CD4-positive, alpha-beta T cell (primary cell): ENCODE results near the gene TGFB1I1. TPM values are rescaled to one million over a fixed set of nuclear protein-coding genes. Genes with fewer than 3 reads are reported as not detected.
A peak's percentile ranks its signal among the peaks of the same experiment; 100 is the strongest.

Source experiments
- ATAC-seq: fragments of 200-7000 bp; cut with Tn5 transposase; one replicate; pipeline ENCODE4 v1.10.0; 2022; ENCODE audit warnings: mild to moderate bottlenecking; ENCODE audit not compliant: poor library complexity
- CTCF ChIA-PET: fragments of 350-600 bp; sonication (Branson Sonifier 250); formaldehyde crosslinking; loops from one replicate; lab custom pipeline; 2021; ENCODE audit warnings: antibody characterized with exemption, inconsistent platforms; lab: Charles Lee
- POLR2A ChIA-PET: fragments of 350-600 bp; sonication (Branson Sonifier 250); formaldehyde crosslinking; loops from one replicate; lab custom pipeline; 2021; ENCODE audit warnings: antibody characterized with exemption, inconsistent platforms; lab: Charles Lee
- DNase-seq, 14 experiments: peaks; one replicate each; pipeline ENCODE4 v3.0.0-alpha.2; 2013 to 2020; ENCODE audit warnings: mixed read lengths in 2 of 14
- H3K27ac ChIP-seq, 2 donors: one replicate each; pipeline versions ENCODE4 v1.5.1 to v1.7.0; 2013; ENCODE audit warnings: low read length in 2 of 2, low read depth in 1 of 2, mild to moderate bottlenecking in 1 of 2
- H3K27me3 ChIP-seq, 2 experiments: 1 replicate in 1 of 2; 2 replicates in 1 of 2; pipeline versions ENCODE4 v1.6.1 to v1.7.0; 2013; ENCODE audit warnings: low read length in 2 of 2, control low read depth in 1 of 2, mild to moderate bottlenecking in 1 of 2, moderate library complexity in 1 of 2; ENCODE audit not compliant: insufficient read depth in 2 of 2, control insufficient read depth in 1 of 2
- H3K36me3 ChIP-seq: one replicate; pipeline ENCODE4 v1.6.1; 2013; ENCODE audit warnings: low read length, control low read depth; ENCODE audit not compliant: insufficient read depth
- H3K4me1 ChIP-seq: one replicate; pipeline ENCODE4 v1.6.1; 2013; ENCODE audit warnings: low read length, control low read depth; ENCODE audit not compliant: insufficient read depth
- H3K4me3 ChIP-seq: one replicate; pipeline ENCODE4 v1.5.1; 2013; ENCODE audit warnings: mild to moderate bottlenecking, low read length, moderate library complexity
- H3K9me3 ChIP-seq, 2 experiments: 1 replicate in 1 of 2; 2 replicates in 1 of 2; pipeline versions ENCODE4 v1.6.1 to v1.7.0; 2013; ENCODE audit warnings: low read length in 2 of 2, mild to moderate bottlenecking in 2 of 2, control low read depth in 1 of 2, moderate library complexity in 1 of 2; ENCODE audit not compliant: control insufficient read depth in 1 of 2, insufficient read depth in 1 of 2
- H3K27ac Mint-ChIP-seq: one replicate; pipeline ENCODE4 v1.8.0; 2020; ENCODE audit warnings: mixed read lengths
- H3K27me3 Mint-ChIP-seq: one replicate; pipeline ENCODE4 v1.8.0; 2021; ENCODE audit warnings: mixed read lengths
- H3K36me3 Mint-ChIP-seq: one replicate; pipeline ENCODE4 v1.8.0; 2021; ENCODE audit warnings: low read depth, mixed read lengths
- H3K4me1 Mint-ChIP-seq: one replicate; pipeline ENCODE4 v1.8.0; 2021; ENCODE audit warnings: low read depth, mixed read lengths
- H3K4me3 Mint-ChIP-seq: one replicate; pipeline ENCODE4 v1.8.0; 2020; ENCODE audit warnings: mild to moderate bottlenecking, mixed read lengths
- H3K9me3 Mint-ChIP-seq: one replicate; pipeline ENCODE4 v1.8.0; 2020; ENCODE audit warnings: mixed read lengths
- intact Hi-C, 2 experiments: fragments of 100-400 bp; cut with DNase I in 1 of 2; cut with micrococcal nuclease in 1 of 2; formaldehyde crosslinking; loops; one replicate each; pipeline versions ENCODE4 v1.15.1 to v1.9.0; 2023 to 2025; cut with DNase I, micrococcal nuclease
- total RNA-seq, 174 experiments: library from RNA in 2 of 174; stranded (reverse) in 2 of 174; gene quantifications; one replicate each; pipeline ENCODE4 v1.2.3 and lab custom pipeline; 2021 to 2026
- TF ChIP-seq, protein P1 (sequence below): fragments of 200-600 bp; IDR thresholded peaks from one replicate; pipeline ENCODE4 v1.8.0; 2022; ENCODE audit warnings: antibody characterized with exemption, mild to moderate bottlenecking

TGFB1I1 gene
- total RNA-seq, 2 experiments from 2014 or later: 0.36 to 0.42 TPM

GRCh38 chr16:31475946-31476302 lies 4.0 kb downstream of the TGFB1I1 start:
- CTCF ChIA-PET: interaction anchor here (1.6 kb wide), 1 partner anchor 15 kb away, joined by 6 read pairs; no protein-coding TSS in a partner anchor
- POLR2A ChIA-PET: interaction anchor here (1.4 to 6.2 kb wide), 7 partner anchors 12 to 398 kb away, joined by 5 to 69 read pairs (median 7); partner anchors contain the start of genes ARMC5, FUS, RUSF1 and ZNF267
- TF ChIP-seq, protein P1, sequence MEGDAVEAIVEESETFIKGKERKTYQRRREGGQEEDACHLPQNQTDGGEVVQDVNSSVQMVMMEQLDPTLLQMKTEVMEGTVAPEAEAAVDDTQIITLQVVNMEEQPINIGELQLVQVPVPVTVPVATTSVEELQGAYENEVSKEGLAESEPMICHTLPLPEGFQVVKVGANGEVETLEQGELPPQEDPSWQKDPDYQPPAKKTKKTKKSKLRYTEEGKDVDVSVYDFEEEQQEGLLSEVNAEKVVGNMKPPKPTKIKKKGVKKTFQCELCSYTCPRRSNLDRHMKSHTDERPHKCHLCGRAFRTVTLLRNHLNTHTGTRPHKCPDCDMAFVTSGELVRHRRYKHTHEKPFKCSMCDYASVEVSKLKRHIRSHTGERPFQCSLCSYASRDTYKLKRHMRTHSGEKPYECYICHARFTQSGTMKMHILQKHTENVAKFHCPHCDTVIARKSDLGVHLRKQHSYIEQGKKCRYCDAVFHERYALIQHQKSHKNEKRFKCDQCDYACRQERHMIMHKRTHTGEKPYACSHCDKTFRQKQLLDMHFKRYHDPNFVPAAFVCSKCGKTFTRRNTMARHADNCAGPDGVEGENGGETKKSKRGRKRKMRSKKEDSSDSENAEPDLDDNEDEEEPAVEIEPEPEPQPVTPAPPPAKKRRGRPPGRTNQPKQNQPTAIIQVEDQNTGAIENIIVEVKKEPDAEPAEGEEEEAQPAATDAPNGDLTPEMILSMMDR: no peak
- Histone ChIP-seq H3K27ac (no peak overlapping the region), H3K27me3 (peaks cover 10 to 24% of the 10 kb centered on the region in 2 experiments), H3K36me3 (no peaks in the 10 kb centered on the region), H3K4me1 (peaks cover 47% of the 10 kb centered on the region), H3K4me3 (peak overlapping the region; percentile 71), H3K9me3 (peaks cover 0 to 6% of the 10 kb centered on the region in 2 experiments)
- H3K27me3 Mint-ChIP-seq: peaks cover 13% of the 10 kb centered on the region
- H3K4me1 Mint-ChIP-seq: peaks cover 28% of the 10 kb centered on the region
- no peaks in the 10 kb centered on the region for H3K36me3 Mint-ChIP-seq
- ATAC-seq (no peak), DNase-seq (peak in 3 of 14 experiments; percentile 18 to 45 (median 32))
- peak overlapping the region; percentile 88 for H3K4me3 Mint-ChIP-seq
- intact Hi-C loops: loop anchor here (1.0 to 2.0 kb wide), 2 partner anchors 16 to 17 kb away; partner anchors contain the start of gene ARMC5 (in 1 of the 2)
- H3K9me3 Mint-ChIP-seq: no peaks in the 10 kb centered on the region
- H3K27ac Mint-ChIP-seq: peak overlapping the region; percentile 83

- CTCF ChIA-PET: interaction anchor here (1.3 kb wide), 1 partner anchor 34 kb away, joined by 3 read pairs; the partner anchor contains the start of gene ZNF843
- peaks cover 0 to 6% of the 10 kb centered on the region in 2 experiments for H3K9me3 ChIP-seq
- intact Hi-C loops: loop anchor here (1.0 to 2.0 kb wide), 3 partner anchors 11 to 18 kb away; partner anchors contain the start of gene ARMC5 (in 1 of the 2)
Observed at GRCh38 chr16:31476303-31477219, 4.6 kb downstream of the TGFB1I1 start.

More at GRCh38 chr16:31476303-31477219, 4.6 kb downstream of the TGFB1I1 start:
- TF ChIP-seq, protein P1: no peak
- peaks cover 13% of the 10 kb centered on the region for H3K27me3 Mint-ChIP-seq
- H3K9me3 Mint-ChIP-seq: no peaks in the 10 kb centered on the region
- POLR2A ChIA-PET: interaction anchor here (0.9 to 6.2 kb wide), 12 partner anchors 12 to 397 kb away, joined by 3 to 69 read pairs (median 6); partner anchors contain the start of genes ARMC5, FUS, RUSF1 and ZNF267
- H3K4me3 Mint-ChIP-seq: peak overlapping the region; percentile 88
- peaks cover 45% of the 10 kb centered on the region for H3K4me1 ChIP-seq
- peak overlapping the region; percentile 83 for H3K27ac Mint-ChIP-seq
- H3K27me3 ChIP-seq: peaks cover 10 to 18% of the 10 kb centered on the region in 2 experiments
- peaks cover 28% of the 10 kb centered on the region for H3K4me1 Mint-ChIP-seq
- ATAC-seq (peak; percentile 87), DNase-seq (peak; percentile 81 to 99 (median 90))
- H3K36me3 ChIP-seq: no peaks in the 10 kb centered on the region
- H3K36me3 Mint-ChIP-seq: no peaks in the 10 kb centered on the region
- H3K4me3 ChIP-seq: peak overlapping the region; percentile 71
- no peak overlapping the region for H3K27ac ChIP-seq
